Loucy (cell line): Measurements from ENCODE around the gene PRKN.

Source experiments
- H2AFZ ChIP-seq: fragments of 200-600 bp; sonication (generic); 2 replicates; pipeline ENCODE4 v1.6.0; 2016; ENCODE audit warnings: antibody characterized with exemption, mild to moderate bottlenecking, low read length, moderate library complexity
- H3F3A ChIP-seq: fragments of 200-600 bp; 2 replicates; pipeline ENCODE4 v1.6.0; 2016; ENCODE audit warnings: antibody characterized with exemption, low read depth, mild to moderate bottlenecking
- H3K27me3 ChIP-seq: fragments of 200-600 bp; sonication (generic); 2 replicates; pipeline ENCODE4 v1.6.1; 2014; ENCODE audit warnings: low read length, mild to moderate bottlenecking; ENCODE audit not compliant: insufficient read depth, poor library complexity, severe bottlenecking
- H3K36me3 ChIP-seq: fragments of 200-600 bp; sonication (generic); 2 replicates; pipeline ENCODE4 v1.6.1; 2016; ENCODE audit warnings: low read length; ENCODE audit not compliant: insufficient read depth
- H3K4me1 ChIP-seq: fragments of 200-600 bp; sonication (generic); 2 replicates; pipeline ENCODE4 v1.5.1; 2014; ENCODE audit warnings: low read length, mild to moderate bottlenecking; ENCODE audit not compliant: insufficient read depth, poor library complexity, severe bottlenecking
- H3K4me2 ChIP-seq: fragments of 200-600 bp; sonication (generic); 2 replicates; pipeline ENCODE4 v1.6.0; 2014; ENCODE audit warnings: antibody characterized with exemption, low read length, low read depth, mild to moderate bottlenecking; ENCODE audit not compliant: poor library complexity, severe bottlenecking
- H3K4me3 ChIP-seq: fragments of 200-600 bp; sonication (generic); 2 replicates; pipeline ENCODE4 v1.5.1; 2014; ENCODE audit warnings: low read length, mild to moderate bottlenecking, mixed read lengths; ENCODE audit not compliant: poor library complexity, severe bottlenecking
- H3K79me2 ChIP-seq: fragments of 200-600 bp; sonication (generic); 2 replicates; pipeline ENCODE4 v1.6.1; 2014; ENCODE audit warnings: low read length; ENCODE audit not compliant: insufficient read depth
- H3K9ac ChIP-seq: fragments of 200-600 bp; sonication (generic); 2 replicates; pipeline ENCODE4 v1.6.0; 2014; ENCODE audit warnings: mild to moderate bottlenecking, low read depth, low read length, moderate library complexity; ENCODE audit not compliant: poor library complexity, severe bottlenecking
- H3K9me2 ChIP-seq: fragments of 200-600 bp; sonication (generic); replicated peaks from 2 replicates; pipeline ENCODE4 v1.6.1; 2016; ENCODE audit warnings: low read depth, low read length, mixed read lengths
- H3K9me3 ChIP-seq: fragments of 200-600 bp; sonication (generic); 2 replicates; pipeline ENCODE4 v1.6.1; 2014; ENCODE audit warnings: mild to moderate bottlenecking, antibody characterized with exemption, low read length, low read depth; ENCODE audit not compliant: insufficient read depth
- H4K20me1 ChIP-seq: fragments of 200-600 bp; sonication (generic); 2 replicates; pipeline ENCODE4 v1.6.0; 2014; ENCODE audit warnings: antibody characterized with exemption, low read length, mild to moderate bottlenecking; ENCODE audit not compliant: insufficient read depth, poor library complexity, severe bottlenecking
- EZH2phosphoT487 ChIP-seq: fragments of 200-600 bp; IDR thresholded peaks from 2 replicates; pipeline ENCODE4 v1.6.1; 2018; ENCODE audit warnings: antibody characterized with exemption, mild to moderate bottlenecking, moderate library complexity, borderline replicate concordance
- TF ChIP-seq, protein P1 (sequence below): fragments of 200-600 bp; sonication (generic); conservative IDR thresholded peaks from 2 replicates; pipeline ENCODE4 v1.5.1; 2014; ENCODE audit warnings: mild to moderate bottlenecking, antibody characterized with exemption, low read length

Gene PRKN

DNA sequence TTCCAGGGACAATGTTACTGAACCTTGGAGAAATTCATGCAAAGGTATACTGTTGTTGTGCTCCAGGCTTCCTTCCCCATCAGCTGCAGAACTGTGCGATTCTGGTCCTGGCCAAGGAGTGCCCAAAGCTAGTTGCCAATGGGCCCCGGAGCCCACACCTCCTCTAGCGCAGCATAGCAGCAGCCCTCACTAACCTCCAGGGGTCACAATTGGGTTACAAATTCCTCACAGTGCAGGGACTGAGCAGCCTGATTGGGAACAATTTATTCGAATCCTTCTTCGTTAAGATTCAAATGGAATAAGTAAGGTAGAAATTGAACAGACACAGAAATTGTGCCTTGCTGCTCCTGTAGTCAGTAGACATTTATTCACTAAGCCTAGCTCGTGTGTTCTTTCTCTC is 284.9 kb downstream of the PRKN start:
- no peak overlapping the region for H3K9ac ChIP-seq
- H3K27me3 ChIP-seq: no peaks in the 10 kb centered on the region
- no peak for TF ChIP-seq EZH2phosphoT487
- H3K4me2 ChIP-seq: no peak overlapping the region
- no peak overlapping the region for H3K4me3 ChIP-seq
- H4K20me1 ChIP-seq: no peaks in the 10 kb centered on the region
- peaks cover 3% of the 10 kb centered on the region; the same call in 1 of the 2 replicates for H3K9me3 ChIP-seq
- no peaks in the 10 kb centered on the region for H3F3A ChIP-seq
- H3K36me3 ChIP-seq: no peaks in the 10 kb centered on the region
- H3K9me2 ChIP-seq: no peaks in the 10 kb centered on the region
- no peaks in the 10 kb centered on the region for H3K4me1 ChIP-seq
- H3K79me2 ChIP-seq: no peaks in the 10 kb centered on the region
- no peak overlapping the region for H2AFZ ChIP-seq

GRCh38 chr6:162441991-162442390 is 285.6 kb downstream of the PRKN start:
- H4K20me1 ChIP-seq: no peaks in the 10 kb centered on the region
- H3K9me2 ChIP-seq: no peaks in the 10 kb centered on the region
- H3K27me3 ChIP-seq: no peaks in the 10 kb centered on the region
- H2AFZ ChIP-seq: no peak overlapping the region
- H3K79me2 ChIP-seq: no peaks in the 10 kb centered on the region
- no peak overlapping the region for H3K9ac ChIP-seq
- H3K4me3 ChIP-seq: no peak overlapping the region
- H3F3A ChIP-seq: no peaks in the 10 kb centered on the region
- no peaks in the 10 kb centered on the region for H3K36me3 ChIP-seq
- H3K4me2 ChIP-seq: no peak overlapping the region
- no peaks in the 10 kb centered on the region for H3K4me1 ChIP-seq
- TF ChIP-seq, protein P1, sequence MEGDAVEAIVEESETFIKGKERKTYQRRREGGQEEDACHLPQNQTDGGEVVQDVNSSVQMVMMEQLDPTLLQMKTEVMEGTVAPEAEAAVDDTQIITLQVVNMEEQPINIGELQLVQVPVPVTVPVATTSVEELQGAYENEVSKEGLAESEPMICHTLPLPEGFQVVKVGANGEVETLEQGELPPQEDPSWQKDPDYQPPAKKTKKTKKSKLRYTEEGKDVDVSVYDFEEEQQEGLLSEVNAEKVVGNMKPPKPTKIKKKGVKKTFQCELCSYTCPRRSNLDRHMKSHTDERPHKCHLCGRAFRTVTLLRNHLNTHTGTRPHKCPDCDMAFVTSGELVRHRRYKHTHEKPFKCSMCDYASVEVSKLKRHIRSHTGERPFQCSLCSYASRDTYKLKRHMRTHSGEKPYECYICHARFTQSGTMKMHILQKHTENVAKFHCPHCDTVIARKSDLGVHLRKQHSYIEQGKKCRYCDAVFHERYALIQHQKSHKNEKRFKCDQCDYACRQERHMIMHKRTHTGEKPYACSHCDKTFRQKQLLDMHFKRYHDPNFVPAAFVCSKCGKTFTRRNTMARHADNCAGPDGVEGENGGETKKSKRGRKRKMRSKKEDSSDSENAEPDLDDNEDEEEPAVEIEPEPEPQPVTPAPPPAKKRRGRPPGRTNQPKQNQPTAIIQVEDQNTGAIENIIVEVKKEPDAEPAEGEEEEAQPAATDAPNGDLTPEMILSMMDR: no peak
- TF ChIP-seq EZH2phosphoT487: no peak
- H3K9me3 ChIP-seq: peaks cover 3% of the 10 kb centered on the region; the same call in 1 of the 2 replicates

GRCh38 chr6:162438980-162439379 is 288.6 kb downstream of the PRKN start:
- H4K20me1 ChIP-seq: no peaks in the 10 kb centered on the region
- H3K9me3 ChIP-seq: peaks cover 3% of the 10 kb centered on the region; the same call in 1 of the 2 replicates
- H3K27me3 ChIP-seq: no peaks in the 10 kb centered on the region
- no peaks in the 10 kb centered on the region for H3K9me2 ChIP-seq
- no peaks in the 10 kb centered on the region for H3K36me3 ChIP-seq
- no peaks in the 10 kb centered on the region for H3K79me2 ChIP-seq
- no peak overlapping the region for H3K4me3 ChIP-seq
- H3K4me1 ChIP-seq: no peaks in the 10 kb centered on the region
- no peak overlapping the region for H3K9ac ChIP-seq
- no peaks in the 10 kb centered on the region for H3F3A ChIP-seq
- no peak overlapping the region for H3K4me2 ChIP-seq
- no peak for TF ChIP-seq EZH2phosphoT487
- TF ChIP-seq, protein P1: no peak
- H2AFZ ChIP-seq: no peak overlapping the region

GRCh38 chr6:162435071-162435470 is 292.5 kb downstream of the PRKN start:
- Histone ChIP-seq H3K36me3 (no peaks in the 10 kb centered on the region), H3K9ac (no peak overlapping the region), H4K20me1 (no peaks in the 10 kb centered on the region), H3K4me1 (no peaks in the 10 kb centered on the region), H3K27me3 (no peaks in the 10 kb centered on the region), H3K4me3 (no peak overlapping the region), H3K9me3 (no peaks in the 10 kb centered on the region), H3F3A (no peaks in the 10 kb centered on the region), H3K9me2 (no peaks in the 10 kb centered on the region), H3K4me2 (no peak overlapping the region), H3K79me2 (no peaks in the 10 kb centered on the region), H2AFZ (no peak overlapping the region)
- no peak for TF ChIP-seq EZH2phosphoT487
- TF ChIP-seq, protein P1: no peak
